ENCODE results near the gene RBBP5.
A peak's percentile ranks its signal among the peaks of the same experiment; 100 is the strongest.

The RBBP5 gene

GRCh38 chr1:205144046-205144720 is 22.4 kb upstream of the RBBP5 start:
- Histone ChIP-seq H3K27me3 (ENCODE audit: insufficient read depth, poor library complexity, severe bottlenecking) (no peaks in the 10 kb centered on the region), H3K4me3 (replicated peaks; ENCODE audit: insufficient read depth, low read length) (no peak overlapping the region), H3K27ac (replicated peaks) (no peak overlapping the region)
- no peak for TF ChIP-seq REST (IDR thresholded peaks at IDR 0.05; ENCODE audit: insufficient replicate concordance, low read depth)
- no peak for TF ChIP-seq SPI1 (IDR thresholded peaks at IDR 0.05; ENCODE audit: borderline replicate concordance, low read depth)
- no peak for TF ChIP-seq GABPA (IDR thresholded peaks at IDR 0.05; ENCODE audit: low read depth)
- no peak for TF ChIP-seq CTCF (IDR thresholded peaks at IDR 0.05; ENCODE audit: insufficient read depth, low read length)
- no peak for TF ChIP-seq POLR2AphosphoS5 (IDR thresholded peaks at IDR 0.05; ENCODE audit: low read depth)
- no peak for DNase-seq (ENCODE audit: low read depth in 1 of 2, low spot score in 1 of 2)

GRCh38 chr1:205142102-205142469 is 20.3 kb upstream of the RBBP5 start:
- Histone ChIP-seq H3K27ac (replicated peaks) (no peak overlapping the region), H3K27me3 (ENCODE audit: insufficient read depth, poor library complexity, severe bottlenecking) (no peaks in the 10 kb centered on the region), H3K4me3 (replicated peaks; ENCODE audit: insufficient read depth, low read length) (no peak overlapping the region)
- TF ChIP-seq GABPA (IDR thresholded peaks at IDR 0.05; ENCODE audit: low read depth), result no peak
- no peak for TF ChIP-seq CTCF (IDR thresholded peaks at IDR 0.05; ENCODE audit: insufficient read depth, low read length)
- no peak for TF ChIP-seq POLR2AphosphoS5 (IDR thresholded peaks at IDR 0.05; ENCODE audit: low read depth)
- TF ChIP-seq REST (IDR thresholded peaks at IDR 0.05; ENCODE audit: insufficient replicate concordance, low read depth), result no peak
- TF ChIP-seq SPI1 (IDR thresholded peaks at IDR 0.05; ENCODE audit: borderline replicate concordance, low read depth), result no peak
- no peak for DNase-seq (ENCODE audit: low read depth in 1 of 2, low spot score in 1 of 2)

GRCh38 chr1:205141236-205142101 is 19.7 kb upstream of the RBBP5 start:
- H3K27ac ChIP-seq (replicated peaks), result no peak overlapping the region
- no peak overlapping the region for H3K4me3 ChIP-seq (replicated peaks; ENCODE audit: insufficient read depth, low read length)
- peak; percentile 31 for TF ChIP-seq CTCF (IDR thresholded peaks at IDR 0.05; ENCODE audit: insufficient read depth, low read length)
- TF ChIP-seq REST (IDR thresholded peaks at IDR 0.05; ENCODE audit: insufficient replicate concordance, low read depth), result no peak
- TF ChIP-seq SPI1 (IDR thresholded peaks at IDR 0.05; ENCODE audit: borderline replicate concordance, low read depth), result no peak
- no peak for TF ChIP-seq GABPA (IDR thresholded peaks at IDR 0.05; ENCODE audit: low read depth)
- no peaks in the 10 kb centered on the region for H3K27me3 ChIP-seq (ENCODE audit: insufficient read depth, poor library complexity, severe bottlenecking)
- peak; percentile 51 to 73 for DNase-seq (ENCODE audit: low read depth in 1 of 2, low spot score in 1 of 2)
